ENCODE data around the gene ARHGAP25. TPM values are rescaled to one million over a fixed set of nuclear protein-coding genes. Genes with fewer than 3 reads are reported as not detected.

The ARHGAP25 gene
- total RNA-seq, 4 donors from 2014 or later, result 4.0 to 11.7 (median 6.9) TPM

DNA sequence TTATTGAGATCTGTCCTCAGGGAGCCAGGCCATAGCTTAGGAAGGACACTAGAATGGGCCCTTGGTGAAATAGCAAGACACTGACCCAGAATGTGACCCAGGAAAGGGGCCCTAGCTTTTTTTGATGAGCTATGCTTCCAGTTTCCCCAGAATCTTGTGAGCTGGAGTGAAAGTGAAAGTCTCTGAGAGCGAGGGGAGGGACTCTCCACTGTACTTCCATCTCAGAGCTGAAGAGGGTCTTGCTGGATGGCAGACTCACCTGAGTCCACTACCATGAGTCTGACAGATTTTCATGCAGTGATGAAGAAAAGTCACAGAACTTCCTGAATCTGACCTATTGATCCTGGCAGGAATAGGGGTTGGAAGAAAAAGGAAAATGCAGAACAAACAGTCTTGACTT is 3.1 kb downstream of the ARHGAP25 start:
- Histone ChIP-seq H3K36me3 (no peaks in the 10 kb centered on the region), H3K27me3 (no peaks in the 10 kb centered on the region), H3K27ac (no peak overlapping the region), H3K9me3 (no peaks in the 10 kb centered on the region), H3K4me1 (no peaks in the 10 kb centered on the region), H3K4me3 (replicated peaks in 1 of 3) (no peak overlapping the region)
- TF ChIP-seq POLR2A (IDR thresholded peaks at IDR 0.05) (no peak), CTCF (IDR thresholded peaks at IDR 0.05) (no peak)
- intact Hi-C loops (cut with DNase I), result no loop called here
- DNase-seq, result no peak
- 73 to 100% methylated on average over 1 of the region's 1 CpG for WGBS, 2 donors

GRCh38 chr2:68738906-68739594 is 4.4 kb downstream of the ARHGAP25 start:
- Histone ChIP-seq H3K4me3 (replicated peaks in 1 of 3) (no peak overlapping the region), H3K27me3 (no peaks in the 10 kb centered on the region), H3K27ac (no peak overlapping the region), H3K4me1 (no peaks in the 10 kb centered on the region), H3K36me3 (no peaks in the 10 kb centered on the region), H3K9me3 (no peaks in the 10 kb centered on the region)
- DNase-seq, result no peak
- intact Hi-C loops (cut with DNase I), result no loop called here
- TF ChIP-seq CTCF (IDR thresholded peaks at IDR 0.05), result no peak
- no peak for TF ChIP-seq POLR2A (IDR thresholded peaks at IDR 0.05)
- 70 to 88% methylated on average over 3 of the region's 3 CpGs for WGBS, 2 donors

DNA sequence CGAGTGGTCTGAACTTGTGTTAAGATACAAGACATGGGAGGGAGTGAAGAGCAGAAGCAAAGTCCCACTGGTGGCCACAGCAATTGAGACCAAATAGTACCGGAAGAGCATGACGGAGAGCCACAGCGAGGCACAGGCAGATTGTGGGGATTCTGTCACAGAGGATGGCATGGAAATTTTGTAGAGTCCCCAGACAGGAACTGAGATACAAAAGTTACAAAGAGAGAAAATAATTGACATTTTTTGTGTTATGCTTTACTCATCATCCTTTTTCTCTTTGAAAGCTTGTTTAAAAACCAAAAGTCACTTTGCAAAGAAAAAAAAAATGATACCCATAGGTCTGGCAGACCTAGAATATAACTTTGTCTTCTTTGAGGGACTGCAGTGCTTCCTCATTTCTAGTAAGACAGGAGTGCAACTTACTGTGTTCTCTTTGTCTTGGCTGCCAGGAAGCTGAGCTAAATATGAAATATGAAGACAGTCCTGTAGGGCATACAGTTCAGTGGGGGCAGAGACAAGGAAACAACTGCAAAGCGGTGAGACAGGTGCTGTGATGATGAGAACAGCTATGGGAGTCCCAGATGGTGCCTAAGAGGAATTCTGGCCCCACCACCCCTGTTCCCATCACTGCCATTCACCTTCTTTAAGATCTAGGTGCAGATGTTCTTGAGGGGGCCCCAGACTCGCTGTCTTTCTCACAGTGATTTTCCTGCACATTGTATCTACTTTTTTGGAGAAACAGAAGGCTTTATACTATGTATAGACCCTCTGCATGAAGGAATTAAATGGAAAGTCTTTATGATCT is 5.2 kb downstream of the ARHGAP25 start:
- H3K9me3 ChIP-seq, result no peaks in the 10 kb centered on the region
- intact Hi-C loops (cut with DNase I), result no loop called here
- H3K27me3 ChIP-seq, result no peaks in the 10 kb centered on the region
- no peak for DNase-seq
- TF ChIP-seq CTCF (IDR thresholded peaks at IDR 0.05), result no peak
- H3K27ac ChIP-seq, result no peak overlapping the region
- no peak overlapping the region for H3K4me3 ChIP-seq (replicated peaks in 1 of 3)
- H3K4me1 ChIP-seq, result no peaks in the 10 kb centered on the region
- WGBS, 2 donors, result 90 to 92% methylated on average over 6 of the region's 6 CpGs
- H3K36me3 ChIP-seq, result no peaks in the 10 kb centered on the region

- no peak overlapping the region for H3K27ac ChIP-seq
Measured at GRCh38 chr2:68740400-68740914, 5.8 kb downstream of the ARHGAP25 start.

More at GRCh38 chr2:68740400-68740914, 5.8 kb downstream of the ARHGAP25 start:
- TF ChIP-seq CTCF (IDR thresholded peaks at IDR 0.05), result no peak
- no peak for TF ChIP-seq POLR2A (IDR thresholded peaks at IDR 0.05)
- WGBS, 2 donors, result 71 to 76% methylated on average over 2 of the region's 2 CpGs
- intact Hi-C loops (cut with DNase I), result no loop called here
- Histone ChIP-seq H3K9me3 (no peaks in the 10 kb centered on the region), H3K4me1 (no peaks in the 10 kb centered on the region), H3K4me3 (replicated peaks in 1 of 3) (no peak overlapping the region), H3K27me3 (no peaks in the 10 kb centered on the region), H3K36me3 (no peaks in the 10 kb centered on the region)
- no peak for DNase-seq

Data from thyroid gland (tissue), 4 donors.